Bronchial epithelial cell (primary cell): Measurements from ENCODE around the gene REPS1. TPM values are rescaled to one million over a fixed set of nuclear protein-coding genes. Genes with fewer than 3 reads are reported as not detected.
A peak's percentile ranks its signal among the peaks of the same experiment; 100 is the strongest.

Experiments used
- DNase-seq: peaks from one replicate; pipeline ENCODE4 v3.0.0-alpha.2; 2010; ENCODE audit warnings: low read depth
- FAIRE-seq: peaks from 2 replicates; lab custom pipeline; 2011; peaks lifted over from hg19 to GRCh38; lab: Jason Lieb, UNC
- H3K27me3 ChIP-seq: 2 replicates; pipeline ENCODE4 v1.5.1; 2011; ENCODE audit warnings: low read length; ENCODE audit not compliant: control insufficient read depth, insufficient read depth
- H3K36me3 ChIP-seq: 2 replicates; pipeline ENCODE4 v1.5.1; 2011; ENCODE audit warnings: low read length; ENCODE audit not compliant: control insufficient read depth, insufficient read depth
- H3K4me3 ChIP-seq: 2 replicates; pipeline ENCODE4 v1.5.1; 2011; ENCODE audit warnings: mild to moderate bottlenecking, low read depth, low read length, control low read depth
- total RNA-seq: library from RNA; depleted of rRNA; stranded (reverse); fragments of >200 nt; gene quantifications from 2 replicates; pipeline ENCODE4 v1.2.1, GENCODE V29; 2014
- TF ChIP-seq, protein P1 (sequence below): IDR thresholded peaks from 2 replicates; pipeline ENCODE4 v1.5.1; 2011; ENCODE audit warnings: mild to moderate bottlenecking, moderate library complexity, low read length, control low read depth, inconsistent platforms; ENCODE audit not compliant: insufficient read depth, severe bottlenecking

REPS1 gene
- total RNA-seq, 1 donor from 2014 or later, result 31.1 TPM

- DNase-seq, result peak; percentile 20
- Histone ChIP-seq H3K36me3 (no peaks in the 10 kb centered on the region), H3K27me3 (no peaks in the 10 kb centered on the region), H3K4me3 (no peak overlapping the region)
- TF ChIP-seq, protein P1, sequence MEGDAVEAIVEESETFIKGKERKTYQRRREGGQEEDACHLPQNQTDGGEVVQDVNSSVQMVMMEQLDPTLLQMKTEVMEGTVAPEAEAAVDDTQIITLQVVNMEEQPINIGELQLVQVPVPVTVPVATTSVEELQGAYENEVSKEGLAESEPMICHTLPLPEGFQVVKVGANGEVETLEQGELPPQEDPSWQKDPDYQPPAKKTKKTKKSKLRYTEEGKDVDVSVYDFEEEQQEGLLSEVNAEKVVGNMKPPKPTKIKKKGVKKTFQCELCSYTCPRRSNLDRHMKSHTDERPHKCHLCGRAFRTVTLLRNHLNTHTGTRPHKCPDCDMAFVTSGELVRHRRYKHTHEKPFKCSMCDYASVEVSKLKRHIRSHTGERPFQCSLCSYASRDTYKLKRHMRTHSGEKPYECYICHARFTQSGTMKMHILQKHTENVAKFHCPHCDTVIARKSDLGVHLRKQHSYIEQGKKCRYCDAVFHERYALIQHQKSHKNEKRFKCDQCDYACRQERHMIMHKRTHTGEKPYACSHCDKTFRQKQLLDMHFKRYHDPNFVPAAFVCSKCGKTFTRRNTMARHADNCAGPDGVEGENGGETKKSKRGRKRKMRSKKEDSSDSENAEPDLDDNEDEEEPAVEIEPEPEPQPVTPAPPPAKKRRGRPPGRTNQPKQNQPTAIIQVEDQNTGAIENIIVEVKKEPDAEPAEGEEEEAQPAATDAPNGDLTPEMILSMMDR, result no peak
- peak; percentile 32 for FAIRE-seq
These were observed 131.4 kb downstream of the REPS1 start for GRCh38 chr6:138856654-138857053.

Other genes with a start within 250 kb of the REPS1 start
- gene CCDC28A, start 214.5 kb downstream of the REPS1 start, total RNA-seq, result 11.1 and 11.4 TPM in 2 replicates
- 0.13 TPM in 1 of 2 replicates, not detected in the other for gene ECT2L, start 192.2 kb downstream of the REPS1 start, total RNA-seq
- 39.2 and 43.4 TPM in 2 replicates for gene ABRACL, start 40.5 kb upstream of the REPS1 start, total RNA-seq
- 23.8 and 25.5 TPM in 2 replicates for gene HECA, start 146.8 kb upstream of the REPS1 start, total RNA-seq